DND-41 (cell line): ENCODE results near the gene SHISA6.

Experiments
- ATAC-seq: fragments of 200-7000 bp; cut with Tn5 transposase; 3 replicates; pipeline ENCODE4 v1.9.1; 2021; ENCODE audit warnings: low read depth; ENCODE audit not compliant: insufficient read depth
- DNase-seq: peaks from one replicate; pipeline ENCODE4 v3.0.0-alpha.2; 2020
- H2AFZ ChIP-seq: 2 replicates; pipeline ENCODE4 v1.6.0; 2012; ENCODE audit warnings: low read depth, low read length
- H3K27ac ChIP-seq: 2 replicates; pipeline ENCODE4 v1.5.1; 2012; ENCODE audit warnings: low read length, inconsistent platforms
- H3K27me3 ChIP-seq: fragments of 200-600 bp; sonication (generic); 2 replicates; pipeline ENCODE4 v1.6.0; 2012; ENCODE audit warnings: low read length, mild to moderate bottlenecking, inconsistent platforms; ENCODE audit not compliant: insufficient read depth, poor library complexity
- H3K36me3 ChIP-seq: 2 replicates; pipeline ENCODE4 v1.5.1; 2012; ENCODE audit warnings: low read length, inconsistent platforms; ENCODE audit not compliant: insufficient read depth
- H3K4me1 ChIP-seq: 2 replicates; pipeline ENCODE4 v1.5.1; 2012; ENCODE audit warnings: mild to moderate bottlenecking, low read length; ENCODE audit not compliant: insufficient read depth
- H3K4me2 ChIP-seq: 2 replicates; pipeline ENCODE4 v1.6.0; 2012; ENCODE audit warnings: mild to moderate bottlenecking, moderate library complexity, low read length, inconsistent platforms; ENCODE audit not compliant: insufficient read depth
- H3K4me3 ChIP-seq, 2 experiments: fragments of 200-600 bp in 1 of 2; shearing (Covaris generic) in 1 of 2; 2 replicates each; pipeline ENCODE4 v1.5.1; 2012 to 2016; ENCODE audit warnings: inconsistent platforms in 2 of 2, low read length in 2 of 2, mild to moderate bottlenecking in 2 of 2, low read depth in 1 of 2, moderate library complexity in 1 of 2
- H3K79me2 ChIP-seq: 2 replicates; pipeline ENCODE4 v1.6.0; 2012; ENCODE audit warnings: low read length, inconsistent platforms; ENCODE audit not compliant: insufficient read depth
- H3K9ac ChIP-seq: 2 replicates; pipeline ENCODE4 v1.6.0; 2012; ENCODE audit warnings: low read depth, mild to moderate bottlenecking, inconsistent platforms, low read length, moderate library complexity
- H3K9me3 ChIP-seq: 2 replicates; pipeline ENCODE4 v1.5.1; 2012; ENCODE audit warnings: low read length, moderate library complexity, mild to moderate bottlenecking, inconsistent platforms; ENCODE audit not compliant: insufficient read depth, severe bottlenecking
- H4K20me1 ChIP-seq: 2 replicates; pipeline ENCODE4 v1.6.0; 2012; ENCODE audit warnings: low read length; ENCODE audit not compliant: insufficient read depth
- CTCF ChIP-seq: IDR thresholded peaks from 2 replicates; pipeline ENCODE4 v1.5.1; 2012; ENCODE audit warnings: borderline replicate concordance, low read length, moderate library complexity, mild to moderate bottlenecking; ENCODE audit not compliant: poor library complexity, severe bottlenecking; ENCODE audit errors: extremely low read depth
- EZH2 ChIP-seq: IDR thresholded peaks from 3 replicates; pipeline ENCODE4 v1.6.1; 2012; ENCODE audit warnings: borderline replicate concordance, low read depth, mild to moderate bottlenecking, moderate library complexity, low read length, inconsistent platforms; ENCODE audit not compliant: severe bottlenecking

SHISA6 gene

GRCh38 chr17:11578998-11579397 is 338.0 kb downstream of the SHISA6 start:
- Histone ChIP-seq H4K20me1 (no peaks in the 10 kb centered on the region), H3K27ac (no peak overlapping the region), H2AFZ (no peak overlapping the region), H3K4me3 (no peak overlapping the region), H3K27me3 (no peaks in the 10 kb centered on the region), H3K9ac (no peak overlapping the region), H3K4me1 (no peaks in the 10 kb centered on the region), H3K4me2 (no peak overlapping the region), H3K79me2 (no peaks in the 10 kb centered on the region), H3K36me3 (no peaks in the 10 kb centered on the region), H3K9me3 (peaks cover 17% of the 10 kb centered on the region)
- no peak for ATAC-seq
- TF ChIP-seq CTCF, result no peak
- TF ChIP-seq EZH2, result no peak
- DNase-seq, result no peak

GRCh38 chr17:11580677-11581076 is 339.7 kb downstream of the SHISA6 start:
- DNase-seq (no peak), ATAC-seq (no peak)
- Histone ChIP-seq H3K9ac (no peak overlapping the region), H2AFZ (no peak overlapping the region), H3K36me3 (no peaks in the 10 kb centered on the region), H3K79me2 (no peaks in the 10 kb centered on the region), H4K20me1 (no peaks in the 10 kb centered on the region), H3K4me3 (no peak overlapping the region), H3K27me3 (no peaks in the 10 kb centered on the region), H3K4me2 (no peak overlapping the region), H3K4me1 (no peaks in the 10 kb centered on the region), H3K9me3 (peaks cover 17% of the 10 kb centered on the region), H3K27ac (no peak overlapping the region)
- no peak for TF ChIP-seq EZH2
- TF ChIP-seq CTCF, result no peak

DNA sequence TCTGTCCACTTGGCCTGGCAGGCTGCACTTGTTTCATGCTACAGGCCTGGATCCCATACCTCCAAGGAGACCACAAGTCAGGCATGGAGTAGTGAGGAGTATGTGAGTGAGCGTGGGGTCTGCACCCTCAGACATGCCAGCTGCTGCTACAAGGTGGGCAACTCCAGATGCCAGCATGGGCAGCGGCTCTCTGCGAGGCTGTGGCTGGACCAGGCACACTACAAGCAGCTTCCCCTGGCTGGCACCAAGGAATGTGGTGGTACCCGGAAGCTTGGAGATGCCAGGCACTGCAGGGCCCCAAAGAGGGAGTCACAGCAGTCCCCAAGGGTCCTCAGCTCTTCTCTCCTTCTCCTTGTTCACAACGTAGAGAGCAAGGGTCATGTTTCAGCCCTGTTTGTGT is 341.2 kb downstream of the SHISA6 start:
- H3K4me3 ChIP-seq, result no peak overlapping the region
- H3K27me3 ChIP-seq, result no peaks in the 10 kb centered on the region
- H2AFZ ChIP-seq, result no peak overlapping the region
- peaks cover 17% of the 10 kb centered on the region for H3K9me3 ChIP-seq
- ATAC-seq (no peak), DNase-seq (no peak)
- H3K27ac ChIP-seq, result no peak overlapping the region
- H3K79me2 ChIP-seq, result no peaks in the 10 kb centered on the region
- H3K9ac ChIP-seq, result no peak overlapping the region
- H3K4me1 ChIP-seq, result no peaks in the 10 kb centered on the region
- no peak overlapping the region for H3K4me2 ChIP-seq
- no peaks in the 10 kb centered on the region for H3K36me3 ChIP-seq
- H4K20me1 ChIP-seq, result no peaks in the 10 kb centered on the region
- TF ChIP-seq EZH2 (no peak), CTCF (no peak)
